ENCODE results near the gene BOC. TPM values are rescaled to one million over a fixed set of nuclear protein-coding genes. Genes with fewer than 3 reads are reported as not detected.

BOC gene
- total and polyA plus RNA-seq, 2 experiments from 2014 or later: 18.4 to 21.6 TPM

- no peaks in the 10 kb centered on the region for H3K79me2 ChIP-seq (ENCODE audit: insufficient read depth)
- 59 to 65% methylated on average over 10 of the region's 10 CpGs for WGBS, 2 experiments (ENCODE audit: low coverage in 1 of 2, low lambda C conversion rate in 2 of 2, missing lambda C conversion rate in 2 of 2)
Observed at GRCh38 chr3:113264283-113265131, 53.1 kb downstream of the BOC start.

GRCh38 chr3:113265231-113265630 lies 53.9 kb downstream of the BOC start:
- H3K9me3 ChIP-seq (ENCODE audit: low read depth): no peaks in the 10 kb centered on the region
- no peak for DNase-seq
- H3K27ac ChIP-seq: no peak overlapping the region
- H3K79me2 ChIP-seq (ENCODE audit: insufficient read depth): no peaks in the 10 kb centered on the region
- H3K27me3 ChIP-seq (replicated peaks; ENCODE audit: insufficient read depth): no peaks in the 10 kb centered on the region
- 81 to 82% methylated on average over 5 of the region's 5 CpGs for WGBS, 2 experiments (ENCODE audit: low coverage in 1 of 2, low lambda C conversion rate in 2 of 2, missing lambda C conversion rate in 2 of 2)
- 0 out of 2 replicates have a peak, but pooled peaks cover 5% of the 10 kb centered on the region for H3K4me1 ChIP-seq (ENCODE audit: insufficient read depth)
- no peaks in the 10 kb centered on the region for H3K9me2 ChIP-seq (ENCODE audit: insufficient read depth)
- no peak overlapping the region for H3K4me3 ChIP-seq
- no peak overlapping the region for H2AFZ ChIP-seq
- no peak overlapping the region for H3K4me2 ChIP-seq (ENCODE audit: unreplicated experiment)
- in situ Hi-C loops (cut with MboI): no loop called here
- H3K36me3 ChIP-seq (ENCODE audit: low read depth): 0 out of 2 replicates have a peak, but pooled peaks cover 5% of the 10 kb centered on the region
- H4K20me1 ChIP-seq (ENCODE audit: insufficient read depth): no peaks in the 10 kb centered on the region
- no peaks in the 10 kb centered on the region for H3F3A ChIP-seq (ENCODE audit: insufficient read depth)
- no peak overlapping the region for H3K9ac ChIP-seq
- TF ChIP-seq EZH2phosphoT487 (IDR thresholded peaks at IDR 0.05; ENCODE audit: insufficient read depth, low read depth) (no peak), EZH2 (IDR thresholded peaks at IDR 0.05; ENCODE audit: insufficient read depth, poor library complexity, severe bottlenecking) (no peak)

More at GRCh38 chr3:113264283-113265131, 53.1 kb downstream of the BOC start:
- in situ Hi-C loops (cut with MboI): no loop called here
- no peaks in the 10 kb centered on the region for H3K27me3 ChIP-seq (replicated peaks; ENCODE audit: insufficient read depth)
- no peaks in the 10 kb centered on the region for H3F3A ChIP-seq (ENCODE audit: insufficient read depth)
- H3K36me3 ChIP-seq (ENCODE audit: low read depth): 0 out of 2 replicates have a peak, but pooled peaks cover 5% of the 10 kb centered on the region
- H3K9me2 ChIP-seq (ENCODE audit: insufficient read depth): no peaks in the 10 kb centered on the region
- no peak overlapping the region for H3K4me2 ChIP-seq (ENCODE audit: unreplicated experiment)
- H3K9ac ChIP-seq: no peak overlapping the region
- no peak overlapping the region for H3K27ac ChIP-seq
- H3K4me1 ChIP-seq (ENCODE audit: insufficient read depth): 0 out of 2 replicates have a peak, but pooled peaks cover 5% of the 10 kb centered on the region
- H2AFZ ChIP-seq: no peak overlapping the region
- TF ChIP-seq EZH2 (IDR thresholded peaks at IDR 0.05; ENCODE audit: insufficient read depth, poor library complexity, severe bottlenecking) (no peak), EZH2phosphoT487 (IDR thresholded peaks at IDR 0.05; ENCODE audit: insufficient read depth, low read depth) (no peak)
- H3K9me3 ChIP-seq (ENCODE audit: low read depth): no peaks in the 10 kb centered on the region
- no peak overlapping the region for H3K4me3 ChIP-seq
- DNase-seq: no peak
- H4K20me1 ChIP-seq (ENCODE audit: insufficient read depth): no peaks in the 10 kb centered on the region

GRCh38 chr3:113266738-113267137 lies 55.4 kb downstream of the BOC start:
- DNase-seq: no peak
- H3K4me1 ChIP-seq (ENCODE audit: insufficient read depth): 0 out of 2 replicates have a peak, but pooled peaks cover under 1% of the 10 kb centered on the region
- no peaks in the 10 kb centered on the region for H4K20me1 ChIP-seq (ENCODE audit: insufficient read depth)
- no peak overlapping the region for H3K9ac ChIP-seq
- H3K4me2 ChIP-seq (ENCODE audit: unreplicated experiment): no peak overlapping the region
- no peaks in the 10 kb centered on the region for H3K27me3 ChIP-seq (replicated peaks; ENCODE audit: insufficient read depth)
- no peaks in the 10 kb centered on the region for H3K9me2 ChIP-seq (ENCODE audit: insufficient read depth)
- H3K9me3 ChIP-seq (ENCODE audit: low read depth): no peaks in the 10 kb centered on the region
- H3K27ac ChIP-seq: no peak overlapping the region
- in situ Hi-C loops (cut with MboI): no loop called here
- no peak for TF ChIP-seq EZH2phosphoT487 (IDR thresholded peaks at IDR 0.05; ENCODE audit: insufficient read depth, low read depth)
- TF ChIP-seq EZH2 (IDR thresholded peaks at IDR 0.05; ENCODE audit: insufficient read depth, poor library complexity, severe bottlenecking): no peak
- WGBS, 2 experiments (ENCODE audit: low coverage in 1 of 2, low lambda C conversion rate in 2 of 2, missing lambda C conversion rate in 2 of 2): 75 to 82% methylated on average over 5 of the region's 5 CpGs
- H3K4me3 ChIP-seq: no peak overlapping the region
- 0 out of 2 replicates have a peak, but pooled peaks cover 5% of the 10 kb centered on the region for H3K36me3 ChIP-seq (ENCODE audit: low read depth)
- H2AFZ ChIP-seq: no peak overlapping the region
- no peaks in the 10 kb centered on the region for H3F3A ChIP-seq (ENCODE audit: insufficient read depth)
- H3K79me2 ChIP-seq (ENCODE audit: insufficient read depth): no peaks in the 10 kb centered on the region

- no peak for DNase-seq
- no peaks in the 10 kb centered on the region for H3K27me3 ChIP-seq (replicated peaks; ENCODE audit: insufficient read depth)
Observed at GRCh38 chr3:113268311-113268710, 57.0 kb downstream of the BOC start.

More at GRCh38 chr3:113268311-113268710, 57.0 kb downstream of the BOC start:
- H4K20me1 ChIP-seq (ENCODE audit: insufficient read depth): no peaks in the 10 kb centered on the region
- H3F3A ChIP-seq (ENCODE audit: insufficient read depth): no peaks in the 10 kb centered on the region
- no peak overlapping the region for H3K4me2 ChIP-seq (ENCODE audit: unreplicated experiment)
- no peaks in the 10 kb centered on the region for H3K9me3 ChIP-seq (ENCODE audit: low read depth)
- no peak overlapping the region for H3K4me3 ChIP-seq
- H3K79me2 ChIP-seq (ENCODE audit: insufficient read depth): no peaks in the 10 kb centered on the region
- no peaks in the 10 kb centered on the region for H3K36me3 ChIP-seq (ENCODE audit: low read depth)
- H3K9ac ChIP-seq: no peak overlapping the region
- H2AFZ ChIP-seq: no peak overlapping the region
- no peak for TF ChIP-seq EZH2phosphoT487 (IDR thresholded peaks at IDR 0.05; ENCODE audit: insufficient read depth, low read depth)
- no peak for TF ChIP-seq EZH2 (IDR thresholded peaks at IDR 0.05; ENCODE audit: insufficient read depth, poor library complexity, severe bottlenecking)
- WGBS, 2 experiments (ENCODE audit: low coverage in 1 of 2, low lambda C conversion rate in 2 of 2, missing lambda C conversion rate in 2 of 2): 91% methylated on average over 5 of the region's 5 CpGs
- in situ Hi-C loops (cut with MboI): no loop called here
- H3K4me1 ChIP-seq (ENCODE audit: insufficient read depth): no peaks in the 10 kb centered on the region
- no peaks in the 10 kb centered on the region for H3K9me2 ChIP-seq (ENCODE audit: insufficient read depth)
- H3K27ac ChIP-seq: no peak overlapping the region
